HG03354 (cell line): ENCODE data around the gene PTPRD.

Experiments
- ATAC-seq: cut with Tn5 transposase; IDR thresholded peaks from one replicate; pipeline ENCODE4 v1.9.1; 2021; ENCODE audit warnings: mild to moderate bottlenecking; ENCODE audit not compliant: unreplicated experiment, poor library complexity, severe bottlenecking

The PTPRD gene

DNA sequence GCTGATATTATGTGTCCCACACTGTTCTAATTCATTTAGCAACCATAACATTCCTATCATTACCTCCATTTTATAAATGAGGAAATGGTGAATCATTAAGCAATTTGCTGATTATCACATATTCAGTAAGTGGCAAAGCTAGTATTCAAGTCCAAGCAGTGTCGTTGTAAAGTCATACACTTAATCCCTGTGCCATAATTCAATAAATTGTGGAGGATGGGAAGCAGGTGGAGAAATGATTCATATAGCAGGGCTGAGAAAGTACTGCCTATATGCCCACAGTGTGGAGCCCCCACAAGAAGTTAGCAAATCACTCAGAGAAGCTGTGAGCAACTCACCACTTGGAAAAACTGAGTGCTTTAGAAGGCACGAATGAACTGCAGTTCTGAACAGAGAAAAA, 691.0 kb downstream of the PTPRD start:
- ATAC-seq, result no peak

DNA sequence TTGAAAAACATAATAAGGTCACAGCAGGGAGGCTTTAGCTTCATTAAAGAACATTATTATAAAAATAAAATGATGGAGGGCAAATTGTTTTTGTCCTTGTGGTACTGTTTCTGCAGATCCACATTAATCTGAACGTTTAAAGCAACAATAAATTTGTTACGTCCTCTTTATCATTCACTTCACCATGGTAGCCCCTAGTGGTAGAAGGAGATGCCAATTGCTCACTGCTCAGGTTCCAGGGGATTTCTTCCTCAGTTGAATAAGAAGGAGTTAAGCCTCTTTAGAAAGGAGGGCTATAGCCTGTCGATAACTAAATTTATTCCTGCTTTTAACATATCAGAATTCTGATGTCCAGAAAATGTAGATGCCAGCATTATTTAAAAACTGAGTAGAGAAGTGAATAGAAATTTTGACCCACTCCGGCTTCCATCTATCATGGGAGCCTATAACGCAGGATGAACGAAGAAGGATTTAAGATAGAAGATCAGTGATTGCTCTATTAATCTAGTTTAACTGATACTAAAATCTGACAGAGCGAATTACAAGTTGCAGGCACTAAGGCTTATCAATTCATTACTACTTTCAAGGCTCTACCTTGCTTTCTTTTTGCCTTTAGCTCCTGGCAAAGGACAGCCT, 692.3 kb downstream of the PTPRD start:
- ATAC-seq, result no peak

DNA sequence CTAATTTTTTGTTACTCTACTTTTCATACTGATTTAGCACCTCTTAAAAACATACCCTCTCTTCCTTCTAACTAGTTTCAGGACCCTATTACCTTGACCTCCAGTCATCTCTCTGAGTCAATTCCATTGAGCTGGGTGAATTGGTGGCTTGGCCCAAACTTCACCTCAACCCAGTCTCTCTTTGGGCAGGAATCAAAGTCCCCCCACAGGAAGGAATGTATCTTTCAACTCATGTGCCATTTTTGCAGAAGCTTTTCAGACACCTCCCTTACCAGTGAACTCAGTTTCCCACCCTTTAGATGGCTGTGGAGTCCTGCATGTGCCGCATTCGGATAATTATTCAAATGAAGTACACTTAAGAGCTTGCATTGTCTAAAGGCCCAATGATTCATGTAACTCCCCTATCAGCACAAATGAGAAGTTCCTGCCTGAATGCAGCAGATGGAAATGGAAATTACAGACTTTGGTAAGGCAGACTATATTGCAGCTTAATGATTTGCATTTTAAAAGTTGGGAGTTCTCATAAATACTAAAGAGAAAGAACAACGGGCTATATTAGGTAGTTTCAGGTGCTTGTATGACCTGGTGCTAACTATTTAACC, 693.5 kb downstream of the PTPRD start:
- ATAC-seq, result no peak

DNA sequence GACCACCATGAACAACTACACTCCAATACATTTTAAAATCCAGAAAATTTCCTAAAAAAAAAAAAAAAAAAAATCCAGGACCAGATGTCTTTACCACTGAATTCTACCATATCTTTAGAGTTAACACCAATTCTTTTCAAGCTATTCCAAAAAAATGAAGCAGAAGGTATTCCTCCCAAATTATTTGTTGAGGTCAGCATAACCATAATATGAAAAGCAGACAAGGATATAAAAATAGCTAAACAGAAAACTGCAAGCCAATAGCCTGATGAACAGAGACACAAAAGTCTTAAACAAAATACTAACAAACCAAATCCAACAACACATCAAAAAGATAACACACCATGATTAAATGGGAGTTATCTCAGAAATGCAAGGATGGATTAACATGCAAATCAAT, 695.4 kb downstream of the PTPRD start:
- ATAC-seq, result no peak

DNA sequence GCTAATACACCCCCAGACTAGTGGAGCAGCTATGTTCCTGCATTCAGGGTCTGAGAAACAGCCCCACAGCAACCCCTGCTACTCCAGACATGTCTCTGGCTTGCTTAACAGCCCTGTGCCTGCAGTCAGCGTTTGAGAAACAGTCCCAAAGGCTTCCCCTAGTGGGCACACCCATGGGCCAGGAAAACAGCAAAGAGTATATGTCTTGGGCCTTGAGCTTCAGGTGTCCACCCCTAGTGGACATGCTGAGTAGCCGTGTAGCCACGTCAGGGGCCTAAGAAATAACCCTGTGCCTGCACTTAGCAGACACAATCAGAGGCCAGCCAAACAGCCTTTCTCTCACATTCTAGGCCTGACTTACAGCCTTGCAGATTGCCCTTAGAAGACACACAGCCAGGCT, 698.6 kb downstream of the PTPRD start:
- no peak for ATAC-seq

DNA sequence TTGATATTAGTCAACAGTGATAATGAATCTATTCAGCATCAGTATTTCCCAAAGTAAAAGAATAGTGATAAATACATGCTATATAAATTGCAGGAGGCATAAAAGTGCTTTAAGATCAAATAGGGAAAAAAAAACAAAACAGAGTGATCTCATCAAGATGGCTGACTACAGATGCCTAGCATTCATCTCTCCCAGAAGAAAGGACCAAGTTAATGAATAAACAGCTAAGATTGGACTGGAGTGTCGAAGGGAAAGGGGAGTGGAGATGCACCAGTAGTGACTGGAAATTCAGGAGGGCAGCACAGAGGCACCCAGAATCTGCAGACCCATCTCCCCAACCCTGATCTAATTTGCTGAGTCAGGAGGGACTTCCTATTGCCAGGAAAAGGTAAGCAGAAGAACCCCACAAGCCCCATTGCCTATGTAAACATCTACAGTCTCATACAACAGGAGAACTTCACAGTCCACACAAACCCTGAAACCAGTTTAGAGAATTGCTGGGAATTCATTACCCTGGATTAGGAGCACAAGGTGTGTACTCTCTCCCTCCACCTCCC, 699.4 kb downstream of the PTPRD start:
- ATAC-seq, result no peak

DNA sequence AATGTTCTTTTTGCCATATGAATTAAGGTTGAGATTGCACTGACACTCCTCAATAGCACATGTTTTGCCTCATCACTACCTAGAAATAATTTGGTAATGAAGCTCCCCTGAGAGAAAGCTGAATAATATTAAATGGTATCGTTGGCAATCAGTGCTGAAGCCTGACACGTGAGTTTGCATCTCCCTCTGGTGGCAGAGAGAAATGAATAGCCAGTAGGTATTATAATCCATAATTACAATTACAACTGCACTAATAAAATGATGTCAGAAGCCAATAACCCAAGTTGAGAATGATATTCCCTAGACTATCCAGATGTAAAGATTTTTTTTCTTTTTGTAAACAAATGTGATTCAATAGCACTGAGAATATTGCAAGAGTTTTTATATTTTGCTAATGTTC, 700.3 kb downstream of the PTPRD start:
- peak; percentile 63 for ATAC-seq

- ATAC-seq, result no peak
These were observed 707.1 kb downstream of the PTPRD start for GRCh38 chr9:9905736-9906135.

DNA sequence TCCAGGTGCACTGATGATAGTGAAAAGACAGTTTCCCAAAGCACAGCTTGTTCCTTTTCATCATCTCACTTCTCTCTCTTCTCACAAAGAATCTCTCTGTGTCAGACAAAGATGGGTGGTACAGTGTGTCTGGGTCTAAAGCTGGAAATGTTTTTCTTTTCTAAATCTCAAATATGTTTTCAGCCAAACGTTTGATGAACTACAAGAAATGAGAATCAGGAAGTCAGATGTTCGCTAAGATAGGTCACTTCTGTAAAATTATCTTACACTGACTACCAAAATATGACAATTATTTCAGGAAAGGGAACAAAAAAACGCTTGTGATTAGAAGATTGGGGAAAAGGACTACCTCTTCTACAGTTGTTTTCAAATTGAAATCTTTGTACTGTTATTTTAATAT, 708.8 kb downstream of the PTPRD start:
- no peak for ATAC-seq

GRCh38 chr9:9901624-9902023, 711.2 kb downstream of the PTPRD start:
- ATAC-seq, result no peak

DNA sequence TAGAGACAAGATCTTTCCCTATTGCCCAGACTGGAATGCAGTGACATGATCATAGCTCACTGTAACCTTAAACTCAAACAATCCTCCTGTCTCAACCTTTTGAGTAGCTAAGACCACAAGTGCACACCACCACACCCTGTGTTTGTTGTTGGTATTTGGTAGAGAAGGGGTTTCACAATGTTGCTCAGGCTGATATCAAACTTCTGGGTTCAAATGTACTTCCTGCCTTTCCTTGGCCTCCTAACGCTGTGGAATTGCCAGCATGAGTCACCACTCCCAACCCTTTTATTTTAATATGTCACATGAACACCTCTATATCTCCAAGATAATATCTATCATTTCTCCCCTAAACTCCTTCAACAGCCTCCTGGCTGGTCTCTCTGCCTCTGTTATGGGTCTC, 719.0 kb downstream of the PTPRD start:
- no peak for ATAC-seq

DNA sequence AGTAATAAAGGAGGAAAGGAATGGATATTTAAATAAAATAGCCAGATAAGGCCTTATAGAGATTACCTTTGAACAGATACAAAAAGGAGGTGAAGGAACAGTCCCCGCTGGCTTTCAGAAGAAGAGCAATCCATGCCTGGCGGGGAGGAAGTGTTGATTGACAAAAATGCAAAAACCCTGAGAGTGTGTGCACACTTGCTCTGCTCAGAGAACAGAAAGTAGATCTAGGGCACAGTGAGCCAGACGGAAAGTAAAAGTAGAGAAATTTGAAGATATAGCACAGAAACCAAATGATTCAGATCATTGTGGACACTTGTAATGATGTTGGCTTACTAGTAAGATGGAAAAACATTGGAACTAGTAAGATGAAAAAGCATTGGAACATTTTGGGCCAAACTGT, 720.6 kb downstream of the PTPRD start:
- no peak for ATAC-seq

DNA sequence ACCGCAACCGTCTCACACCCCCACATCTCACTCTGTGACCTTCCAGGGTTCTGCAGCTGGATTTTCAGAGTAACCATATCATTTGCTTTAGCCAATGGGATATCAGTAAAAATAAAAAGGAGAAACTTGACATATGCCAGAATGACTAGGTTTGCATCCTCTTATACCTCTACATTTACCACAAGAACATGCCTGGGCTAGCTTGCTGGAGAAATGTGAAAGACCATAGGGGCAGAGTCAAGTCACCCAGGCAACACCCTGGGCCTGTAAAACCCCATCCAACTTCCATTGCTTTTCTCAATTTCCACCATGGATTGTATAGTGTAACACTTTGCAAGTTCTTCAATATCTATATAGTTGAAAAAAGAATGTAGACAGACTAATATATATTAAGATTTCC, 731.1 kb downstream of the PTPRD start:
- no peak for ATAC-seq

DNA sequence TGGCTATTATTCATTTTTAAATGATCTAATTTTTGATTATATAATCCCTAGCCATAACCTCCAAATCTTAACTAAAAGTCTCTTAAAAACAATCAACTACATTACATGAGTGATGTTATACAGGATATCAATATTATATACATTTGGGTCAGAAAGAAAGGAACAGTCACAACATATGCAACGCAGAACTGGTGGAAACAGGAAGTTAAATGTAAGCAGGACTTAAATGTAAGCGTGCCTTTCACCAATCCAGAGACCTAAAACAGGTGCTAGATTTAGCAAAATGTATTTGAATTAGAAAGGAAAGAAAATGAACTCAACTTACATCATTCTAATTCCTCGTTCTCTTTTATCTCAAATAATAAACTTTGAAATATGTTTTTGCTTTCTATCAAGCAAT, 738.5 kb downstream of the PTPRD start:
- ATAC-seq, result no peak

DNA sequence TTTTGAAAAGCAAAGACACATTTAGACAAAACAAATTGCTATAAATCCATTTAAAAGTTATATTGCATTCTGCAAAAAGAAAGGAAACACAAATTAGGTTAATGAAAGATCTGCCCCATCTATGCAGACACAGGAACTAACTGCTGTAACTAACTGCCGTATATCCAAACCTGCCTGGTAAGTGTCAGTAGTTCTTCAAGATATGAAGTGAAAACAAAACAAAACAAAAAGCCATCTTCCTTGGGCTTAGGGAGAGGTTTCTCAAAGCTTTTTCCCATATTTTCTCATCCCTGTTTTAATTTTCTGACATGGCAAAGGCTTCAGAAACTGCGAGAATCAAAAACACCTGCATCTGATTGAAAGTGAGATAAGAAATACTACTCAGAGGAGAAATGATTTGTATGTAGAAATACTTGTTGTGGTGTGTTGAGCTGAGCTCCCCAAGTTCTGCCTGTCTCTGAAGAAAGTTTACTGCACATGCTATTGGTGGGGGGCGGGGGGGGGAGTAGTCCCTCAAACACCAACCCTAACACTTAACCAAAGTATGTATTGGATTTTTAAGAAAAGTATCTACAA, 750.5 kb downstream of the PTPRD start:
- ATAC-seq, result no peak

- ATAC-seq, result peak; percentile 57
These were observed 757.4 kb downstream of the PTPRD start for GRCh38 chr9:9855177-9856078.

DNA sequence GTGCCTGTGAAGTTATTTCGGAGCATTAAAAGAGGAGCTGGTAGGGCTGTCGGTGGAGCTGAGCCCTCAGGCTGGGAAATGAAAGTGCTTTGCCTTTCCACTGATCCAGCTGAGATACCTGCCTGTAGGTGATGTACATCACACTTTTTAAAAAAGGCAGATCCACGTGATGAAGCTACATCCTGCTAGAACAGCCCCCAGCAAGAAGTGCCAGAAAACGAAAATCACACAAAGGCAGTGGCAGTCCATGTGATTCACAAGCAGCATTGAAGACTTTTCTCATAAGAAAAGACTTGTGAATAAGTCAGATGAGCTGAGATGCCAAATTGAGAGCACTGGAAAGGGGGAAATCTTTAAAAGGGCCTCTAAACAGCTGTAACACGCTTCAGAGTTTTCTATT, 765.1 kb downstream of the PTPRD start:
- no peak for ATAC-seq

- ATAC-seq, result peak; percentile 91
These were observed 766.2 kb downstream of the PTPRD start for GRCh38 chr9:9846557-9846956.

DNA sequence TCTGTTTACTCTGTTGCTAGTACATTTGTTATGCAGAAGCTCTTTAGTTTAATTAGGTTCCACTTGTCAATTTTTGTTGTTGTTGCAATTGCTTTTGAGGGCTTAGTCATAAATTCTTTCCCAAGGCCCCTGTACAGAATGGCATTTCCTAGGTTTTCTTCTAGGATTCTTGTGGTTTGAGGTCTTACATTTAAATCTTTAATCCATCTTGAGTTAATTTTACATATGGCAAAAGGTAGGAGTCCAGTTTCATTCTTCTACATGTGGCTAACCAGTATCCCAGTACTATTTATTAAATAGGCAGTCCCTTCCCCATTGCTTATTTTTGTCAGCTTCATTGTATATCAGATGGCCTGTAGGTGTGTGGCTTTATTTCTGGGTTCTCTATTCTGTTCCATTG, 792.4 kb downstream of the PTPRD start:
- no peak for ATAC-seq

- no peak for ATAC-seq
These were observed 792.9 kb downstream of the PTPRD start for GRCh38 chr9:9819886-9820285.
